K562 (cell line): ENCODE data around the gene ECPAS. TPM values are rescaled to one million over a fixed set of nuclear protein-coding genes. Genes with fewer than 3 reads are reported as not detected.

ENCODE experiments used
- ATAC-seq: fragments of 200-7000 bp; cut with Tn5 transposase; 3 replicates; pipeline ENCODE4 v1.9.1; 2020; ENCODE audit warnings: moderate library complexity
- BruUV-seq: library from RNA; stranded (reverse); fragments of 400-500 nt; replicated peaks from 2 replicates; lab custom pipeline; 2021; lab: Mats Ljungman, UMichigan
- CTCF ChIA-PET: fragments of 300-600 bp; formaldehyde crosslinking; extraction: SDS; loops from one replicate; lab custom pipeline; 2021; ENCODE audit warnings: low intra/inter-chr PET ratio; lab: Yijun Ruan, JAX
- POLR2A ChIA-PET: fragments of 300-600, 350-650 bp; sonication (Branson Sonifier 250); formaldehyde crosslinking; extraction: SDS; loops from one replicate; lab custom pipeline; 2021; ENCODE audit warnings: antibody characterized with exemption, inconsistent platforms; lab: Yijun Ruan, JAX
- DNase-seq, 4 experiments: peaks; one replicate each; pipeline versions ENCODE4 v3.0.0 to v3.0.0-alpha.2; 2011 to 2018; ENCODE audit warnings: low spot score in 3 of 4, mixed read lengths in 3 of 4; ENCODE audit errors: extremely low read depth in 1 of 4
- FAIRE-seq: peaks from 2 replicates; lab custom pipeline; 2011; peaks lifted over from hg19 to GRCh38; lab: Jason Lieb, UNC
- H2AFZ ChIP-seq: 2 replicates; pipeline ENCODE4 v1.6.0; 2011; ENCODE audit warnings: low read depth, low read length, control low read depth, inconsistent platforms
- H3K27ac ChIP-seq: fragments of 200-600 bp; 3 replicates; pipeline ENCODE4 v1.8.0; 2011; ENCODE audit warnings: low read depth, mild to moderate bottlenecking, control low read depth, inconsistent platforms, low read length, moderate library complexity, mixed read lengths; ENCODE audit errors: extremely low read depth
- H3K27me3 ChIP-seq, 2 experiments: fragments of 300-600 bp in 1 of 2; 2 replicates in 1 of 2; 3 replicates in 1 of 2; pipeline versions ENCODE4 v1.6.0 to v1.8.0; 2011; ENCODE audit warnings: inconsistent platforms in 2 of 2, low read length in 2 of 2, mild to moderate bottlenecking in 1 of 2, mixed read lengths in 1 of 2, moderate library complexity in 1 of 2; ENCODE audit not compliant: control insufficient read depth in 2 of 2, insufficient read depth in 2 of 2
- H3K36me3 ChIP-seq: fragments of 300-600 bp; 3 replicates; pipeline ENCODE4 v1.8.0; 2011; ENCODE audit warnings: mild to moderate bottlenecking, low read length, inconsistent platforms; ENCODE audit not compliant: control insufficient read depth, insufficient read depth
- H3K4me1 ChIP-seq, 2 experiments: fragments of 200-600 bp in 1 of 2; replicated peaks in 1 of 2; 2 replicates in 1 of 2; 3 replicates in 1 of 2; pipeline versions ENCODE4 v1.5.1 to v1.8.0; 2011; ENCODE audit warnings: inconsistent platforms in 2 of 2, low read length in 2 of 2, mild to moderate bottlenecking in 1 of 2, mixed read lengths in 1 of 2, moderate library complexity in 1 of 2; ENCODE audit not compliant: control insufficient read depth in 2 of 2, insufficient read depth in 2 of 2
- H3K4me2 ChIP-seq: 2 replicates; pipeline ENCODE4 v1.6.1; 2011; ENCODE audit warnings: low read length, control low read depth, inconsistent platforms, mixed read lengths; ENCODE audit not compliant: insufficient read depth
- H3K4me3 ChIP-seq: fragments of 200-600 bp; sonication (generic), shearing (Covaris generic); 2 replicates; pipeline ENCODE4 v1.5.1; 2016; ENCODE audit warnings: control low read depth, inconsistent platforms
- H3K79me2 ChIP-seq: fragments of 200-600 bp; 3 replicates; pipeline ENCODE4 v1.8.0; 2011; ENCODE audit warnings: low read length, inconsistent platforms; ENCODE audit not compliant: control insufficient read depth, insufficient read depth
- H3K9ac ChIP-seq, 2 experiments: 2 replicates each; pipeline versions ENCODE4 v1.6.0 to v1.6.1; 2011; ENCODE audit warnings: low read depth in 2 of 2, low read length in 2 of 2, control low read depth in 1 of 2, inconsistent platforms in 1 of 2, mild to moderate bottlenecking in 1 of 2, mixed read lengths in 1 of 2; ENCODE audit not compliant: insufficient read depth in 1 of 2
- H3K9me1 ChIP-seq: one replicate; pipeline ENCODE4 v1.6.0; 2011; ENCODE audit warnings: inconsistent platforms, mild to moderate bottlenecking, low read length, moderate library complexity; ENCODE audit not compliant: control insufficient read depth, insufficient read depth
- H3K9me3 ChIP-seq: replicated peaks from 2 replicates; pipeline ENCODE4 v1.5.1; 2011; ENCODE audit warnings: low read depth, low read length, inconsistent platforms; ENCODE audit not compliant: control insufficient read depth, insufficient read depth
- H4K20me1 ChIP-seq: replicated peaks from 2 replicates; pipeline ENCODE4 v1.6.1; 2011; ENCODE audit warnings: low read length, inconsistent platforms, mixed read lengths; ENCODE audit not compliant: control insufficient read depth, insufficient read depth
- CBX3 ChIP-seq, 2 experiments: IDR thresholded peaks; 1 replicate in 1 of 2; 2 replicates in 1 of 2; pipeline ENCODE4 v1.6.1; 2012; ENCODE audit warnings: inconsistent platforms in 2 of 2, low read length in 2 of 2, borderline replicate concordance in 1 of 2, control low read depth in 1 of 2
- ETS1 ChIP-seq: conservative IDR thresholded peaks from 2 replicates; pipeline ENCODE4 v1.6.1; 2011; ENCODE audit warnings: low read depth, mild to moderate bottlenecking, low read length; ENCODE audit not compliant: control insufficient read depth
- FOXM1 ChIP-seq, 2 experiments: fragments of 450-650 bp in 1 of 2; sonication (generic) in 1 of 2; formaldehyde crosslinking in 1 of 2; IDR thresholded peaks; 2 replicates each; pipeline versions ENCODE4 v1.6.1 to v1.9.0; 2017 to 2022; ENCODE audit warnings: low read depth in 2 of 2, mild to moderate bottlenecking in 2 of 2, missing genetic modification reagents in 1 of 2, moderate library complexity in 1 of 2
- HNRNPUL1 ChIP-seq: fragments of 200-400 bp; formaldehyde crosslinking; IDR thresholded peaks from 2 replicates; pipeline ENCODE4 v1.6.1; 2017; ENCODE audit warnings: low read length
- NFXL1 ChIP-seq: fragments of 450-650 bp; formaldehyde crosslinking; IDR thresholded peaks from 2 replicates; pipeline ENCODE4 v1.4.0; 2021; ENCODE audit warnings: mild to moderate bottlenecking
- RBM34 ChIP-seq: fragments of 200-400 bp; formaldehyde crosslinking; IDR thresholded peaks from 2 replicates; pipeline ENCODE4 v1.6.1; 2018; ENCODE audit warnings: low read length, borderline replicate concordance; ENCODE audit not compliant: insufficient read depth
- ZBTB34 ChIP-seq: fragments of 250-450 bp; sonication (Bioruptor Pico); IDR thresholded peaks from 2 replicates; pipeline ENCODE4 v1.8.0; 2021; ENCODE audit warnings: mild to moderate bottlenecking, moderate library complexity
- ZNF316 ChIP-seq: fragments of 450-650 bp; IDR thresholded peaks from 2 replicates; pipeline ENCODE4 v1.6.1; 2016
- ZNF609 ChIP-seq: sonication (generic); formaldehyde crosslinking; IDR thresholded peaks from 2 replicates; pipeline ENCODE4 v1.8.1; 2023; ENCODE audit warnings: missing genetic modification reagents, mild to moderate bottlenecking, borderline replicate concordance
- WGBS: fragments of 100-300 bp; shearing (Covaris generic); methylation state at CpG from one replicate; pipeline ENCODE4 v1.1.6; 2016; ENCODE audit warnings: low coverage, mixed read lengths; ENCODE audit not compliant: insufficient coverage; ENCODE audit errors: missing lambda C conversion rate; 5-methylcytosine and 5-hydroxymethylcytosine counted together
- in situ Hi-C: fragments of 300-500 bp; cut with MboI; formaldehyde crosslinking; loops from 4 replicates; pipeline ENCODE4 v1.15.0; 2018; ENCODE audit warnings: inconsistent platforms, mixed read lengths
- intact Hi-C: fragments of 100-400 bp; cut with micrococcal nuclease; formaldehyde crosslinking; loops from 2 replicates; pipeline ENCODE4 v1.14.2; 2022
- polyA plus RNA-seq, 8 experiments: library from polyadenylated mRNA; depleted of rRNA in 4 of 8; stranded (reverse) in 5 of 8; unstranded in 3 of 8; fragments of >200 nt; fragmentation: Nextera tagmentation in 2 of 8; fragmentation: Illumina TruSeq in 1 of 8; extraction: Ambion mirVana in 2 of 8; extraction: Trizol in 1 of 8; gene quantifications; 2 replicates each; pipeline versions ENCODE4 v1.2.1 to v1.2.3, GENCODE V29; 2011 to 2014; ENCODE audit warnings: inconsistent platforms in 1 of 8, missing spikeins in 1 of 8
- total RNA-seq, 7 experiments: library from RNA; depleted of rRNA in 6 of 7; stranded (reverse); fragments of >200 nt in 6 of 7; fragmentation: Illumina TruSeq in 2 of 7; extraction: Trizol in 2 of 7; gene quantifications; 2 replicates each; pipeline versions ENCODE4 v1.2.1 to v1.2.3, GENCODE V29; 2011 to 2021; ENCODE audit warnings: low replicate concordance in 1 of 7

Gene ECPAS
- total and polyA plus RNA-seq, 9 of the 15 experiments (the other 6 are each of a cell fraction or from before 2014, with no cell fraction given) = 14.5 to 90.9 (median 75.7) TPM

- H4K20me1 ChIP-seq = no peaks in the 10 kb centered on the region
- TF ChIP-seq FOXM1 (IDR thresholded peaks at IDR 0.05; ENCODE audit: low read depth) = no peak
- TF ChIP-seq FOXM1 (CRISPR knock-in tag; IDR thresholded peaks at IDR 0.05; ENCODE audit: low read depth) = no peak
- no peak for TF ChIP-seq ETS1
- TF ChIP-seq ZNF609 (CRISPR knock-in tag) = no peak
- TF ChIP-seq ZBTB34 (CRISPR knock-in tag) = no peak
- no peak for TF ChIP-seq ZNF316
- TF ChIP-seq NFXL1 = no peak
- TF ChIP-seq CBX3 (IDR thresholded peaks at IDR 0.05; ENCODE audit: borderline replicate concordance in 1 of 2, low read length in 2 of 2) = no peak
- no peak for TF ChIP-seq HNRNPUL1
- TF ChIP-seq RBM34 = no peak
- H3K27me3 ChIP-seq = peaks cover 12 to 14% of the 10 kb centered on the region in 2 experiments; a peak in 4 of 5 replicates
- ChIA-PET POLR2A (no interaction called here), CTCF (no interaction called here)
- intact Hi-C loops (no loop called here), in situ Hi-C loops (no loop called here)
- H2AFZ ChIP-seq = no peak overlapping the region
- H3K9me3 ChIP-seq = no peaks in the 10 kb centered on the region
- no peak overlapping the region for H3K27ac ChIP-seq
- H3K4me2 ChIP-seq = no peak overlapping the region
- no peaks in the 10 kb centered on the region for H3K9me1 ChIP-seq
- no TSS peak for BruUV-seq
- DNase-seq (no peak), ATAC-seq (no peak), FAIRE-seq (no peak)
- H3K9ac ChIP-seq = no peak overlapping the region
- H3K36me3 ChIP-seq = no peaks in the 10 kb centered on the region
- no peaks in the 10 kb centered on the region for H3K79me2 ChIP-seq
- no peaks in the 10 kb centered on the region for H3K4me1 ChIP-seq
- 7% methylated on average over 4 of the region's 4 CpGs for WGBS
- H3K4me3 ChIP-seq = no peak overlapping the region
Measured at GRCh38 chr9:111531716-111532115, 47.5 kb upstream of the ECPAS start.
